ENCODE results near the gene PNLIPRP2.

- TF ChIP-seq, protein P1, sequence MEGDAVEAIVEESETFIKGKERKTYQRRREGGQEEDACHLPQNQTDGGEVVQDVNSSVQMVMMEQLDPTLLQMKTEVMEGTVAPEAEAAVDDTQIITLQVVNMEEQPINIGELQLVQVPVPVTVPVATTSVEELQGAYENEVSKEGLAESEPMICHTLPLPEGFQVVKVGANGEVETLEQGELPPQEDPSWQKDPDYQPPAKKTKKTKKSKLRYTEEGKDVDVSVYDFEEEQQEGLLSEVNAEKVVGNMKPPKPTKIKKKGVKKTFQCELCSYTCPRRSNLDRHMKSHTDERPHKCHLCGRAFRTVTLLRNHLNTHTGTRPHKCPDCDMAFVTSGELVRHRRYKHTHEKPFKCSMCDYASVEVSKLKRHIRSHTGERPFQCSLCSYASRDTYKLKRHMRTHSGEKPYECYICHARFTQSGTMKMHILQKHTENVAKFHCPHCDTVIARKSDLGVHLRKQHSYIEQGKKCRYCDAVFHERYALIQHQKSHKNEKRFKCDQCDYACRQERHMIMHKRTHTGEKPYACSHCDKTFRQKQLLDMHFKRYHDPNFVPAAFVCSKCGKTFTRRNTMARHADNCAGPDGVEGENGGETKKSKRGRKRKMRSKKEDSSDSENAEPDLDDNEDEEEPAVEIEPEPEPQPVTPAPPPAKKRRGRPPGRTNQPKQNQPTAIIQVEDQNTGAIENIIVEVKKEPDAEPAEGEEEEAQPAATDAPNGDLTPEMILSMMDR (IDR thresholded peaks at IDR 0.05), result no peak
- TF ChIP-seq FOXM1 (IDR thresholded peaks at IDR 0.05; ENCODE audit: low read depth) (no peak), EP300 (IDR thresholded peaks at IDR 0.05; ENCODE audit: borderline replicate concordance in 1 of 2, low read depth in 1 of 2, low read length in 1 of 2) (no peak), EZH2phosphoT487 (IDR thresholded peaks at IDR 0.05; ENCODE audit: borderline replicate concordance, low read depth) (no peak), SMC3 (IDR thresholded peaks at IDR 0.05; ENCODE audit: low read depth, low read length) (no peak), RAD21 (IDR thresholded peaks at IDR 0.05; ENCODE audit: low read length) (no peak), POLR2AphosphoS5 (IDR thresholded peaks at IDR 0.05; ENCODE audit: low read depth, low read length) (no peak), USF2 (IDR thresholded peaks at IDR 0.05; ENCODE audit: borderline replicate concordance, low read depth, low read length) (no peak), RXRA (IDR thresholded peaks at IDR 0.05; ENCODE audit: borderline replicate concordance, low read depth) (no peak)
- TF ChIP-seq, protein P2, sequence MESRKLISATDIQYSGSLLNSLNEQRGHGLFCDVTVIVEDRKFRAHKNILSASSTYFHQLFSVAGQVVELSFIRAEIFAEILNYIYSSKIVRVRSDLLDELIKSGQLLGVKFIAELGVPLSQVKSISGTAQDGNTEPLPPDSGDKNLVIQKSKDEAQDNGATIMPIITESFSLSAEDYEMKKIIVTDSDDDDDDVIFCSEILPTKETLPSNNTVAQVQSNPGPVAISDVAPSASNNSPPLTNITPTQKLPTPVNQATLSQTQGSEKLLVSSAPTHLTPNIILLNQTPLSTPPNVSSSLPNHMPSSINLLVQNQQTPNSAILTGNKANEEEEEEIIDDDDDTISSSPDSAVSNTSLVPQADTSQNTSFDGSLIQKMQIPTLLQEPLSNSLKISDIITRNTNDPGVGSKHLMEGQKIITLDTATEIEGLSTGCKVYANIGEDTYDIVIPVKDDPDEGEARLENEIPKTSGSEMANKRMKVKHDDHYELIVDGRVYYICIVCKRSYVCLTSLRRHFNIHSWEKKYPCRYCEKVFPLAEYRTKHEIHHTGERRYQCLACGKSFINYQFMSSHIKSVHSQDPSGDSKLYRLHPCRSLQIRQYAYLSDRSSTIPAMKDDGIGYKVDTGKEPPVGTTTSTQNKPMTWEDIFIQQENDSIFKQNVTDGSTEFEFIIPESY (IDR thresholded peaks at IDR 0.05; ENCODE audit: borderline replicate concordance, low read depth), result no peak
- TF ChIP-seq, protein P3, sequence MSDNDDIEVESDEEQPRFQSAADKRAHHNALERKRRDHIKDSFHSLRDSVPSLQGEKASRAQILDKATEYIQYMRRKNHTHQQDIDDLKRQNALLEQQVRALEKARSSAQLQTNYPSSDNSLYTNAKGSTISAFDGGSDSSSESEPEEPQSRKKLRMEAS (IDR thresholded peaks at IDR 0.05; ENCODE audit: low read depth), result no peak
- TF ChIP-seq, protein P4, sequence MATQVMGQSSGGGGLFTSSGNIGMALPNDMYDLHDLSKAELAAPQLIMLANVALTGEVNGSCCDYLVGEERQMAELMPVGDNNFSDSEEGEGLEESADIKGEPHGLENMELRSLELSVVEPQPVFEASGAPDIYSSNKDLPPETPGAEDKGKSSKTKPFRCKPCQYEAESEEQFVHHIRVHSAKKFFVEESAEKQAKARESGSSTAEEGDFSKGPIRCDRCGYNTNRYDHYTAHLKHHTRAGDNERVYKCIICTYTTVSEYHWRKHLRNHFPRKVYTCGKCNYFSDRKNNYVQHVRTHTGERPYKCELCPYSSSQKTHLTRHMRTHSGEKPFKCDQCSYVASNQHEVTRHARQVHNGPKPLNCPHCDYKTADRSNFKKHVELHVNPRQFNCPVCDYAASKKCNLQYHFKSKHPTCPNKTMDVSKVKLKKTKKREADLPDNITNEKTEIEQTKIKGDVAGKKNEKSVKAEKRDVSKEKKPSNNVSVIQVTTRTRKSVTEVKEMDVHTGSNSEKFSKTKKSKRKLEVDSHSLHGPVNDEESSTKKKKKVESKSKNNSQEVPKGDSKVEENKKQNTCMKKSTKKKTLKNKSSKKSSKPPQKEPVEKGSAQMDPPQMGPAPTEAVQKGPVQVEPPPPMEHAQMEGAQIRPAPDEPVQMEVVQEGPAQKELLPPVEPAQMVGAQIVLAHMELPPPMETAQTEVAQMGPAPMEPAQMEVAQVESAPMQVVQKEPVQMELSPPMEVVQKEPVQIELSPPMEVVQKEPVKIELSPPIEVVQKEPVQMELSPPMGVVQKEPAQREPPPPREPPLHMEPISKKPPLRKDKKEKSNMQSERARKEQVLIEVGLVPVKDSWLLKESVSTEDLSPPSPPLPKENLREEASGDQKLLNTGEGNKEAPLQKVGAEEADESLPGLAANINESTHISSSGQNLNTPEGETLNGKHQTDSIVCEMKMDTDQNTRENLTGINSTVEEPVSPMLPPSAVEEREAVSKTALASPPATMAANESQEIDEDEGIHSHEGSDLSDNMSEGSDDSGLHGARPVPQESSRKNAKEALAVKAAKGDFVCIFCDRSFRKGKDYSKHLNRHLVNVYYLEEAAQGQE (IDR thresholded peaks at IDR 0.05; ENCODE audit: low read depth, low read length), result no peak
These were observed 11.1 kb downstream of the PNLIPRP2 start for GRCh38 chr10:116631871-116632295.
